ENCODE results near the gene CCDC106.
A peak's percentile ranks its signal among the peaks of the same experiment; 100 is the strongest.

Gene CCDC106

GRCh38 chr19:55688422-55689218 is 40.6 kb downstream of the CCDC106 start:
- Histone ChIP-seq H3K36me3 (ENCODE audit: control insufficient read depth, insufficient read depth, low read length) (peaks cover 52% of the 10 kb centered on the region), H3K4me3 (ENCODE audit: low read length) (no peak overlapping the region), H3K27me3 (ENCODE audit: control insufficient read depth, insufficient read depth, low read length) (no peaks in the 10 kb centered on the region), H3K9me3 (ENCODE audit: control insufficient read depth, low read length) (no peaks in the 10 kb centered on the region), H3K9ac (ENCODE audit: low read length) (peak overlapping the region; percentile 41), H3K4me1 (ENCODE audit: control insufficient read depth, insufficient read depth, low read length) (peaks cover 63% of the 10 kb centered on the region)

GRCh38 chr19:55689411-55690108 is 41.5 kb downstream of the CCDC106 start:
- no peak overlapping the region for H3K4me3 ChIP-seq (ENCODE audit: low read length)
- peaks cover 55% of the 10 kb centered on the region for H3K4me1 ChIP-seq (ENCODE audit: control insufficient read depth, insufficient read depth, low read length)
- H3K36me3 ChIP-seq (ENCODE audit: control insufficient read depth, insufficient read depth, low read length) = peaks cover 53% of the 10 kb centered on the region
- peak overlapping the region; percentile 2 for H3K9ac ChIP-seq (ENCODE audit: low read length)
- no peaks in the 10 kb centered on the region for H3K27me3 ChIP-seq (ENCODE audit: control insufficient read depth, insufficient read depth, low read length)
- H3K9me3 ChIP-seq (ENCODE audit: control insufficient read depth, low read length) = no peaks in the 10 kb centered on the region

- peaks cover 56% of the 10 kb centered on the region for H3K36me3 ChIP-seq (ENCODE audit: control insufficient read depth, insufficient read depth, low read length)
- no peak overlapping the region for H3K9ac ChIP-seq (ENCODE audit: low read length)
- no peaks in the 10 kb centered on the region for H3K9me3 ChIP-seq (ENCODE audit: control insufficient read depth, low read length)
- no peak overlapping the region for H3K4me3 ChIP-seq (ENCODE audit: low read length)
- H3K4me1 ChIP-seq (ENCODE audit: control insufficient read depth, insufficient read depth, low read length) = peaks cover 48% of the 10 kb centered on the region
- no peaks in the 10 kb centered on the region for H3K27me3 ChIP-seq (ENCODE audit: control insufficient read depth, insufficient read depth, low read length)
Observed at GRCh38 chr19:55690109-55690768, 42.2 kb downstream of the CCDC106 start.

GRCh38 chr19:55690769-55691545 is 42.9 kb downstream of the CCDC106 start:
- H3K27me3 ChIP-seq (ENCODE audit: control insufficient read depth, insufficient read depth, low read length) = no peaks in the 10 kb centered on the region
- peaks cover 41% of the 10 kb centered on the region for H3K4me1 ChIP-seq (ENCODE audit: control insufficient read depth, insufficient read depth, low read length)
- H3K9ac ChIP-seq (ENCODE audit: low read length) = no peak overlapping the region
- H3K36me3 ChIP-seq (ENCODE audit: control insufficient read depth, insufficient read depth, low read length) = peaks cover 61% of the 10 kb centered on the region
- H3K9me3 ChIP-seq (ENCODE audit: control insufficient read depth, low read length) = no peaks in the 10 kb centered on the region
- H3K4me3 ChIP-seq (ENCODE audit: low read length) = no peak overlapping the region

- Histone ChIP-seq H3K4me1 (ENCODE audit: control insufficient read depth, insufficient read depth, low read length) (peaks cover 32% of the 10 kb centered on the region), H3K36me3 (ENCODE audit: control insufficient read depth, insufficient read depth, low read length) (peaks cover 64% of the 10 kb centered on the region), H3K9me3 (ENCODE audit: control insufficient read depth, low read length) (no peaks in the 10 kb centered on the region), H3K27me3 (ENCODE audit: control insufficient read depth, insufficient read depth, low read length) (no peaks in the 10 kb centered on the region), H3K4me3 (ENCODE audit: low read length) (no peak overlapping the region), H3K9ac (ENCODE audit: low read length) (no peak overlapping the region)
Observed at GRCh38 chr19:55691561-55692481, 43.8 kb downstream of the CCDC106 start.

- Histone ChIP-seq H3K9me3 (ENCODE audit: control insufficient read depth, low read length) (no peaks in the 10 kb centered on the region), H3K36me3 (ENCODE audit: control insufficient read depth, insufficient read depth, low read length) (peaks cover 65% of the 10 kb centered on the region), H3K4me3 (ENCODE audit: low read length) (no peak overlapping the region), H3K9ac (ENCODE audit: low read length) (no peak overlapping the region), H3K4me1 (ENCODE audit: control insufficient read depth, insufficient read depth, low read length) (peaks cover 24% of the 10 kb centered on the region), H3K27me3 (ENCODE audit: control insufficient read depth, insufficient read depth, low read length) (no peaks in the 10 kb centered on the region)
Observed at GRCh38 chr19:55692681-55693081, 44.7 kb downstream of the CCDC106 start.

- H3K4me3 ChIP-seq (ENCODE audit: low read length) = no peak overlapping the region
- H3K9ac ChIP-seq (ENCODE audit: low read length) = no peak overlapping the region
- H3K4me1 ChIP-seq (ENCODE audit: control insufficient read depth, insufficient read depth, low read length) = peaks cover 16% of the 10 kb centered on the region
- H3K36me3 ChIP-seq (ENCODE audit: control insufficient read depth, insufficient read depth, low read length) = peaks cover 65% of the 10 kb centered on the region
- no peaks in the 10 kb centered on the region for H3K27me3 ChIP-seq (ENCODE audit: control insufficient read depth, insufficient read depth, low read length)
- H3K9me3 ChIP-seq (ENCODE audit: control insufficient read depth, low read length) = no peaks in the 10 kb centered on the region
Observed at GRCh38 chr19:55693336-55693974, 45.4 kb downstream of the CCDC106 start.

GRCh38 chr19:55694241-55694655 is 46.2 kb downstream of the CCDC106 start:
- Histone ChIP-seq H3K9ac (ENCODE audit: low read length) (no peak overlapping the region), H3K4me1 (ENCODE audit: control insufficient read depth, insufficient read depth, low read length) (peaks cover 9% of the 10 kb centered on the region), H3K27me3 (ENCODE audit: control insufficient read depth, insufficient read depth, low read length) (no peaks in the 10 kb centered on the region), H3K4me3 (ENCODE audit: low read length) (no peak overlapping the region), H3K36me3 (ENCODE audit: control insufficient read depth, insufficient read depth, low read length) (peaks cover 60% of the 10 kb centered on the region), H3K9me3 (ENCODE audit: control insufficient read depth, low read length) (no peaks in the 10 kb centered on the region)

GRCh38 chr19:55694656-55695491 is 46.9 kb downstream of the CCDC106 start:
- Histone ChIP-seq H3K4me3 (ENCODE audit: low read length) (no peak overlapping the region), H3K36me3 (ENCODE audit: control insufficient read depth, insufficient read depth, low read length) (peaks cover 55% of the 10 kb centered on the region), H3K9ac (ENCODE audit: low read length) (no peak overlapping the region), H3K4me1 (ENCODE audit: control insufficient read depth, insufficient read depth, low read length) (peaks cover 2% of the 10 kb centered on the region), H3K27me3 (ENCODE audit: control insufficient read depth, insufficient read depth, low read length) (no peaks in the 10 kb centered on the region), H3K9me3 (ENCODE audit: control insufficient read depth, low read length) (no peaks in the 10 kb centered on the region)
